Measurements from ENCODE around the gene RANBP10. TPM values are rescaled to one million over a fixed set of nuclear protein-coding genes. Genes with fewer than 3 reads are reported as not detected.

Gene RANBP10
- total and polyA plus RNA-seq, 2 of the 13 experiments (the other 11 are each of a cell fraction or from before 2014, with no cell fraction given) = 9.2 to 22.7 TPM

DNA sequence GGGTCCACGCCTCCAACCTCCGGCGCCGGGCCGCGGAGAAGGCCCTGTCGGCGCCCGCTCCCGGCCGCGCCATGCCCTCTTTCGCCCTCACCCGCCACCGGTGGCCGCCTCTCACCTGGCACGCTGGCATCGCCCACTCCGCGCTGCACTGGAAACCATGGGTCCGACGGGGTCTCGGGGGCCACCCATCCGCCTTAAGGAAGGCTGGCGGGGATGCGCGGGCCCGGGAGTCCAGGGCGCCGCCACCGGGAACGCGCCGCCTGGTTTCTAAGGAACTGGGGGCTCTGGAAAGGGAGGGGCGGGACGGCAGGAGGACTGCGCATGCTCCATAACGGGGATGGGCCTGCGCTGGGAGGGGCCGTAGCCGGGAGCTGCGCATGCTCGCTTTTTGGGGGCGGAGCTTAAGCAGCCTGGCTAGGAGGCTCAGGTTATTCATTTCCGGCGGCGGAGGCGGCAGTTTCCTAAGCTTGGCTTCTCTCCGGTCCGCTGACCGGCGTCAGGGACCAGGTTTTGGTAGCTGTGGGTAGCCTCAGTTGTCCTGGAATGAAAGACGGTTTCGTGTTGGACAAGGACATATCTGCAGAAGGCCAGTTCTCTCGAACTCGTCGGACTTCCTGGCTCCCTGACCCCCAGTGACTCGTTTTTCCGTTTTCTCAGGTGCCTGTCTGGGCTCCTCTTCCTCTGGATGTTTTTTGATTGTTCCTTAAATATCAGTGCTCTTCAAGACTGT, 87.1 kb downstream of the RANBP10 start, which contains the start of gene GFOD2 (continued):
- TF ChIP-seq ZNF660 (CRISPR knock-in tag; IDR thresholded peaks at IDR 0.05; ENCODE audit: borderline replicate concordance, low read depth) = no peak
- peak; percentile 87 for TF ChIP-seq ZNF451 (CRISPR knock-in tag; IDR thresholded peaks at IDR 0.05)
- TF ChIP-seq, protein P1, sequence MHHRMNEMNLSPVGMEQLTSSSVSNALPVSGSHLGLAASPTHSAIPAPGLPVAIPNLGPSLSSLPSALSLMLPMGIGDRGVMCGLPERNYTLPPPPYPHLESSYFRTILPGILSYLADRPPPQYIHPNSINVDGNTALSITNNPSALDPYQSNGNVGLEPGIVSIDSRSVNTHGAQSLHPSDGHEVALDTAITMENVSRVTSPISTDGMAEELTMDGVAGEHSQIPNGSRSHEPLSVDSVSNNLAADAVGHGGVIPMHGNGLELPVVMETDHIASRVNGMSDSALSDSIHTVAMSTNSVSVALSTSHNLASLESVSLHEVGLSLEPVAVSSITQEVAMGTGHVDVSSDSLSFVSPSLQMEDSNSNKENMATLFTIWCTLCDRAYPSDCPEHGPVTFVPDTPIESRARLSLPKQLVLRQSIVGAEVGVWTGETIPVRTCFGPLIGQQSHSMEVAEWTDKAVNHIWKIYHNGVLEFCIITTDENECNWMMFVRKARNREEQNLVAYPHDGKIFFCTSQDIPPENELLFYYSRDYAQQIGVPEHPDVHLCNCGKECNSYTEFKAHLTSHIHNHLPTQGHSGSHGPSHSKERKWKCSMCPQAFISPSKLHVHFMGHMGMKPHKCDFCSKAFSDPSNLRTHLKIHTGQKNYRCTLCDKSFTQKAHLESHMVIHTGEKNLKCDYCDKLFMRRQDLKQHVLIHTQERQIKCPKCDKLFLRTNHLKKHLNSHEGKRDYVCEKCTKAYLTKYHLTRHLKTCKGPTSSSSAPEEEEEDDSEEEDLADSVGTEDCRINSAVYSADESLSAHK (CRISPR knock-in tag; IDR thresholded peaks at IDR 0.05; ENCODE audit: borderline replicate concordance) = no peak
- no peak for TF ChIP-seq ZKSCAN5 (CRISPR knock-in tag; IDR thresholded peaks at IDR 0.05)
- no peak for TF ChIP-seq ZBTB1 (CRISPR knock-in tag; IDR thresholded peaks at IDR 0.05; ENCODE audit: borderline replicate concordance)
- TF ChIP-seq ZSCAN29 (CRISPR knock-in tag; conservative IDR thresholded peaks at IDR 0.05) = no peak
- TF ChIP-seq ZNF879 (CRISPR knock-in tag; IDR thresholded peaks at IDR 0.05) = no peak
- TF ChIP-seq, protein P2, sequence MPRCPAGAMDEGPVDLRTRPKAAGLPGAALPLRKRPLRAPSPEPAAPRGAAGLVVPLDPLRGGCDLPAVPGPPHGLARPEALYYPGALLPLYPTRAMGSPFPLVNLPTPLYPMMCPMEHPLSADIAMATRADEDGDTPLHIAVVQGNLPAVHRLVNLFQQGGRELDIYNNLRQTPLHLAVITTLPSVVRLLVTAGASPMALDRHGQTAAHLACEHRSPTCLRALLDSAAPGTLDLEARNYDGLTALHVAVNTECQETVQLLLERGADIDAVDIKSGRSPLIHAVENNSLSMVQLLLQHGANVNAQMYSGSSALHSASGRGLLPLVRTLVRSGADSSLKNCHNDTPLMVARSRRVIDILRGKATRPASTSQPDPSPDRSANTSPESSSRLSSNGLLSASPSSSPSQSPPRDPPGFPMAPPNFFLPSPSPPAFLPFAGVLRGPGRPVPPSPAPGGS (CRISPR knock-in tag; IDR thresholded peaks at IDR 0.05) = no peak; the same call in 1 of the 2 replicates
- TF ChIP-seq, protein P3, sequence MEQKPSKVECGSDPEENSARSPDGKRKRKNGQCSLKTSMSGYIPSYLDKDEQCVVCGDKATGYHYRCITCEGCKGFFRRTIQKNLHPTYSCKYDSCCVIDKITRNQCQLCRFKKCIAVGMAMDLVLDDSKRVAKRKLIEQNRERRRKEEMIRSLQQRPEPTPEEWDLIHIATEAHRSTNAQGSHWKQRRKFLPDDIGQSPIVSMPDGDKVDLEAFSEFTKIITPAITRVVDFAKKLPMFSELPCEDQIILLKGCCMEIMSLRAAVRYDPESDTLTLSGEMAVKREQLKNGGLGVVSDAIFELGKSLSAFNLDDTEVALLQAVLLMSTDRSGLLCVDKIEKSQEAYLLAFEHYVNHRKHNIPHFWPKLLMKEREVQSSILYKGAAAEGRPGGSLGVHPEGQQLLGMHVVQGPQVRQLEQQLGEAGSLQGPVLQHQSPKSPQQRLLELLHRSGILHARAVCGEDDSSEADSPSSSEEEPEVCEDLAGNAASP (CRISPR knock-in tag; IDR thresholded peaks at IDR 0.05; ENCODE audit: borderline replicate concordance) = 0 out of 2 replicates have a peak, but pooled peaks have one; percentile 32
- no peak for TF ChIP-seq ATAD3A (CRISPR knock-in tag; IDR thresholded peaks at IDR 0.05)
- no peak for TF ChIP-seq ZNF530 (CRISPR knock-in tag; IDR thresholded peaks at IDR 0.05; ENCODE audit: low read depth)
- 0 out of 2 replicates have a peak, but pooled peaks have one; percentile 29 for TF ChIP-seq ZNF572 (CRISPR knock-in tag; IDR thresholded peaks at IDR 0.05)
- no peak for TF ChIP-seq ZNF354B (CRISPR knock-in tag; IDR thresholded peaks at IDR 0.05)
- peak; percentile 24 for TF ChIP-seq ZNF446 (CRISPR knock-in tag; IDR thresholded peaks at IDR 0.05)
- no peak; the same call in 1 of the 2 replicates for TF ChIP-seq NCOA2 (CRISPR knock-in tag; IDR thresholded peaks at IDR 0.05)
- TF ChIP-seq ASH2L (IDR thresholded peaks at IDR 0.05; ENCODE audit: insufficient read length, low read depth, low read length) = peak; percentile 80
- TF ChIP-seq TSC22D2 (CRISPR knock-in tag; IDR thresholded peaks at IDR 0.05; ENCODE audit: borderline replicate concordance) = no peak; the same call in 1 of the 2 replicates
- TF ChIP-seq, protein P4, sequence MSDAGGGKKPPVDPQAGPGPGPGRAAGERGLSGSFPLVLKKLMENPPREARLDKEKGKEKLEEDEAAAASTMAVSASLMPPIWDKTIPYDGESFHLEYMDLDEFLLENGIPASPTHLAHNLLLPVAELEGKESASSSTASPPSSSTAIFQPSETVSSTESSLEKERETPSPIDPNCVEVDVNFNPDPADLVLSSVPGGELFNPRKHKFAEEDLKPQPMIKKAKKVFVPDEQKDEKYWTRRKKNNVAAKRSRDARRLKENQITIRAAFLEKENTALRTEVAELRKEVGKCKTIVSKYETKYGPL (CRISPR knock-in tag; IDR thresholded peaks at IDR 0.05) = no peak; the same call in 1 of the 2 replicates
- no peak; the same call in 1 of the 2 replicates for TF ChIP-seq ZNF567 (CRISPR knock-in tag; IDR thresholded peaks at IDR 0.05; ENCODE audit: borderline replicate concordance)
- TF ChIP-seq, protein P5, sequence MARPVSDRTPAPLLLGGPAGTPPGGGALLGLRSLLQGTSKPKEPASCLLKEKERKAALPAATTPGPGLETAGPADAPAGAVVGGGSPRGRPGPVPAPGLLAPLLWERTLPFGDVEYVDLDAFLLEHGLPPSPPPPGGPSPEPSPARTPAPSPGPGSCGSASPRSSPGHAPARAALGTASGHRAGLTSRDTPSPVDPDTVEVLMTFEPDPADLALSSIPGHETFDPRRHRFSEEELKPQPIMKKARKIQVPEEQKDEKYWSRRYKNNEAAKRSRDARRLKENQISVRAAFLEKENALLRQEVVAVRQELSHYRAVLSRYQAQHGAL (CRISPR knock-in tag; IDR thresholded peaks at IDR 0.05; ENCODE audit: not compliant biosample characterization) = no peak
- TF ChIP-seq, protein P6, sequence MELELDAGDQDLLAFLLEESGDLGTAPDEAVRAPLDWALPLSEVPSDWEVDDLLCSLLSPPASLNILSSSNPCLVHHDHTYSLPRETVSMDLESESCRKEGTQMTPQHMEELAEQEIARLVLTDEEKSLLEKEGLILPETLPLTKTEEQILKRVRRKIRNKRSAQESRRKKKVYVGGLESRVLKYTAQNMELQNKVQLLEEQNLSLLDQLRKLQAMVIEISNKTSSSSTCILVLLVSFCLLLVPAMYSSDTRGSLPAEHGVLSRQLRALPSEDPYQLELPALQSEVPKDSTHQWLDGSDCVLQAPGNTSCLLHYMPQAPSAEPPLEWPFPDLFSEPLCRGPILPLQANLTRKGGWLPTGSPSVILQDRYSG (CRISPR knock-in tag; IDR thresholded peaks at IDR 0.05) = no peak
- no peak for TF ChIP-seq ZNF207 (IDR thresholded peaks at IDR 0.05; ENCODE audit: borderline replicate concordance)

Measured in HepG2 (cell line).